Activated CD8-positive, alpha-beta memory T cell treated with anti-CD3 and anti-CD28 coated beads, Interleukin-2, amount 50 U/mL, for 1 hour (primary cell): ENCODE data around the gene OSBPL10.
"Not testable (repeated sequence)": the region's sequence is repeated elsewhere in the genome, so short reads cannot be mapped to it uniquely, and the experiment has no call there.

Experiments used
- DNase-seq: peaks from one replicate; pipeline ENCODE4 v3.0.0-alpha.2; 2020; ENCODE audit errors: extremely low read depth

Gene OSBPL10

GRCh38 chr3:31704591-31705179 lies 276.4 kb downstream of the OSBPL10 start:
- DNase-seq, result no peak

GRCh38 chr3:31704156-31704555 lies 276.9 kb downstream of the OSBPL10 start:
- DNase-seq, result no peak

GRCh38 chr3:31701286-31701685 lies 279.8 kb downstream of the OSBPL10 start:
- no peak for DNase-seq

GRCh38 chr3:31699309-31699953 lies 281.6 kb downstream of the OSBPL10 start:
- DNase-seq, result no peak

GRCh38 chr3:31696815-31697548 lies 284.1 kb downstream of the OSBPL10 start:
- no peak for DNase-seq

GRCh38 chr3:31696009-31696297 lies 285.1 kb downstream of the OSBPL10 start:
- no peak for DNase-seq

- DNase-seq, result no peak
These were observed 285.6 kb downstream of the OSBPL10 start for GRCh38 chr3:31695280-31696008.

GRCh38 chr3:31693346-31693745 lies 287.7 kb downstream of the OSBPL10 start:
- DNase-seq, result no peak

GRCh38 chr3:31692751-31693150 lies 288.3 kb downstream of the OSBPL10 start:
- DNase-seq, result no peak

- no peak for DNase-seq
These were observed 290.3 kb downstream of the OSBPL10 start for GRCh38 chr3:31690771-31691170.

- not testable (repeated sequence) for DNase-seq
These were observed 291.5 kb downstream of the OSBPL10 start for GRCh38 chr3:31689523-31689922.

GRCh38 chr3:31688984-31689383 lies 292.1 kb downstream of the OSBPL10 start:
- no peak for DNase-seq

- no peak for DNase-seq
These were observed 293.9 kb downstream of the OSBPL10 start for GRCh38 chr3:31687020-31687802.

- DNase-seq, result no peak
These were observed 300.8 kb downstream of the OSBPL10 start for GRCh38 chr3:31680072-31680870.

- no peak for DNase-seq
These were observed 304.5 kb downstream of the OSBPL10 start for GRCh38 chr3:31676556-31676955.

- no peak for DNase-seq
These were observed 307.1 kb downstream of the OSBPL10 start for GRCh38 chr3:31673950-31674349.

GRCh38 chr3:31671976-31672375 lies 309.1 kb downstream of the OSBPL10 start:
- DNase-seq, result no peak

GRCh38 chr3:31671451-31671850 lies 309.6 kb downstream of the OSBPL10 start:
- DNase-seq, result no peak

GRCh38 chr3:31670722-31671121 lies 310.3 kb downstream of the OSBPL10 start:
- no peak for DNase-seq

GRCh38 chr3:31670136-31670535 lies 310.9 kb downstream of the OSBPL10 start:
- no peak for DNase-seq

- DNase-seq, result no peak
These were observed 312.8 kb downstream of the OSBPL10 start for GRCh38 chr3:31668242-31668641.
